Stimulated activated CD4-positive, alpha-beta T cell treated with anti-CD3 and anti-CD28 coated beads, TNF-alpha, amount 100 ng/mL, for 48 hours (primary cell): Measurements from ENCODE around the gene RAD23A.

Source experiments
- DNase-seq, 3 donors: peaks; one replicate each; pipeline ENCODE4 v3.0.0-alpha.2; 2020; ENCODE audit warnings: low read depth in 3 of 3

Gene RAD23A

GRCh38 chr19:13003081-13003480 lies 57.4 kb downstream of the RAD23A start:
- DNase-seq = no peak
